HG03025 (cell line): ENCODE measurements around the gene ITK.

Experiments
- ATAC-seq: cut with Tn5 transposase; IDR thresholded peaks from one replicate; pipeline ENCODE4 v1.9.1; 2021; ENCODE audit warnings: mild to moderate bottlenecking, moderate library complexity; ENCODE audit not compliant: unreplicated experiment, low FRiP score

The ITK gene

GRCh38 chr5:157294407-157295091 is 113.9 kb downstream of the ITK start:
- no peak for ATAC-seq

- ATAC-seq, result no peak
Observed at GRCh38 chr5:157295247-157295646, 114.6 kb downstream of the ITK start.

- no peak for ATAC-seq
Observed at GRCh38 chr5:157300564-157300963, 119.9 kb downstream of the ITK start.

- ATAC-seq, result no peak
Observed at GRCh38 chr5:157301066-157301465, 120.4 kb downstream of the ITK start.

GRCh38 chr5:157303023-157303422 is 122.4 kb downstream of the ITK start:
- ATAC-seq, result no peak

GRCh38 chr5:157303667-157304327 is 123.2 kb downstream of the ITK start:
- ATAC-seq, result no peak
